ENCODE data around the gene MCC.

GRCh38 chr5:113039229-113039933 is 448.9 kb downstream of the MCC start:
- TF ChIP-seq, protein P1, sequence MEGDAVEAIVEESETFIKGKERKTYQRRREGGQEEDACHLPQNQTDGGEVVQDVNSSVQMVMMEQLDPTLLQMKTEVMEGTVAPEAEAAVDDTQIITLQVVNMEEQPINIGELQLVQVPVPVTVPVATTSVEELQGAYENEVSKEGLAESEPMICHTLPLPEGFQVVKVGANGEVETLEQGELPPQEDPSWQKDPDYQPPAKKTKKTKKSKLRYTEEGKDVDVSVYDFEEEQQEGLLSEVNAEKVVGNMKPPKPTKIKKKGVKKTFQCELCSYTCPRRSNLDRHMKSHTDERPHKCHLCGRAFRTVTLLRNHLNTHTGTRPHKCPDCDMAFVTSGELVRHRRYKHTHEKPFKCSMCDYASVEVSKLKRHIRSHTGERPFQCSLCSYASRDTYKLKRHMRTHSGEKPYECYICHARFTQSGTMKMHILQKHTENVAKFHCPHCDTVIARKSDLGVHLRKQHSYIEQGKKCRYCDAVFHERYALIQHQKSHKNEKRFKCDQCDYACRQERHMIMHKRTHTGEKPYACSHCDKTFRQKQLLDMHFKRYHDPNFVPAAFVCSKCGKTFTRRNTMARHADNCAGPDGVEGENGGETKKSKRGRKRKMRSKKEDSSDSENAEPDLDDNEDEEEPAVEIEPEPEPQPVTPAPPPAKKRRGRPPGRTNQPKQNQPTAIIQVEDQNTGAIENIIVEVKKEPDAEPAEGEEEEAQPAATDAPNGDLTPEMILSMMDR (conservative IDR thresholded peaks at IDR 0.05 in 1 of 2, IDR thresholded peaks at IDR 0.05 in 1 of 2; ENCODE audit: low read depth in 1 of 2, low read length in 2 of 2) = no peak
- no peak for TF ChIP-seq EZH2 (IDR thresholded peaks at IDR 0.05; ENCODE audit: low read length, missing control alignments)
